H1 (cell line): ENCODE results near the gene TJP2. TPM values are rescaled to one million over a fixed set of nuclear protein-coding genes. Genes with fewer than 3 reads are reported as not detected.

Experiments used
- CTCF ChIA-PET: fragments of 300-600 bp; sonication (Branson Sonifier 250); formaldehyde crosslinking; loops from one replicate; lab custom pipeline; 2021; ENCODE audit not compliant: partially characterized antibody; lab: Charles Lee
- POLR2A ChIA-PET: fragments of 300-600 bp; sonication (Branson Sonifier 250); formaldehyde crosslinking; loops from one replicate; lab custom pipeline; 2021; ENCODE audit warnings: inconsistent platforms; ENCODE audit not compliant: partially characterized antibody; lab: Charles Lee
- DNase-seq, 2 experiments: peaks; one replicate each; pipeline versions ENCODE4 v3.0.0 to v3.0.0-alpha.2; 2010 to 2022; ENCODE audit warnings: low spot score in 2 of 2, low read depth in 1 of 2, mixed read lengths in 1 of 2
- FAIRE-seq: peaks from 2 replicates; lab custom pipeline; 2011; peaks lifted over from hg19 to GRCh38; lab: Jason Lieb, UNC
- H2AFZ ChIP-seq: 2 replicates; pipeline ENCODE4 v1.8.1; 2012; ENCODE audit warnings: low read length, inconsistent platforms
- H2AK5ac ChIP-seq: 2 replicates; pipeline ENCODE4 v1.6.1; 2013; ENCODE audit warnings: low read depth, low read length
- H2BK120ac ChIP-seq: replicated peaks from 2 replicates; pipeline ENCODE3; 2013; ENCODE audit warnings: low read depth, low read length, inconsistent platforms
- H2BK12ac ChIP-seq: 2 replicates; pipeline ENCODE4 v1.6.1; 2013; ENCODE audit warnings: low read depth, low read length
- H2BK15ac ChIP-seq: 2 replicates; pipeline ENCODE4 v1.6.1; 2013; ENCODE audit warnings: low read length
- H2BK20ac ChIP-seq: 2 replicates; pipeline ENCODE4 v1.6.1; 2013; ENCODE audit warnings: low read length
- H2BK5ac ChIP-seq: 2 replicates; pipeline ENCODE4 v1.6.1; 2013; ENCODE audit warnings: low read depth, low read length
- H3K14ac ChIP-seq: 2 replicates; pipeline ENCODE4 v1.6.1; 2013; ENCODE audit warnings: inconsistent platforms; ENCODE audit not compliant: insufficient read length
- H3K18ac ChIP-seq: 2 replicates; pipeline ENCODE4 v1.6.1; 2013; ENCODE audit warnings: low read length; ENCODE audit errors: extremely low read depth
- H3K23ac ChIP-seq: 2 replicates; pipeline ENCODE4 v1.6.1; 2013; ENCODE audit warnings: inconsistent platforms; ENCODE audit not compliant: insufficient read length
- H3K23me2 ChIP-seq: 2 replicates; pipeline ENCODE4 v1.6.1; 2013; ENCODE audit warnings: low read depth, low read length
- H3K27ac ChIP-seq: 2 replicates; pipeline ENCODE4 v1.6.1; 2011; ENCODE audit warnings: low read depth, low read length, inconsistent platforms
- H3K27me3 ChIP-seq, 4 experiments: replicated peaks in 1 of 4; 1 replicate in 1 of 4; 2 replicates in 3 of 4; pipeline versions ENCODE4 v1.6.1 to v1.8.1; 2011 to 2013; ENCODE audit warnings: low read length in 3 of 4, mild to moderate bottlenecking in 3 of 4, inconsistent platforms in 2 of 4, mixed read lengths in 2 of 4, moderate library complexity in 1 of 4; ENCODE audit not compliant: control insufficient read depth in 3 of 4, insufficient read depth in 3 of 4; ENCODE audit errors: extremely low read depth in 1 of 4
- H3K36me3 ChIP-seq, 4 experiments: 2 replicates each; pipeline versions ENCODE4 v1.6.1 to v1.8.1; 2011 to 2013; ENCODE audit warnings: mild to moderate bottlenecking in 4 of 4, low read length in 3 of 4, moderate library complexity in 2 of 4, control low read depth in 1 of 4, inconsistent platforms in 1 of 4; ENCODE audit not compliant: insufficient read depth in 4 of 4, control insufficient read depth in 2 of 4
- H3K4ac ChIP-seq: replicated peaks from 2 replicates; pipeline ENCODE3; 2013; ENCODE audit warnings: low read length, low read depth, mixed read lengths, inconsistent platforms; ENCODE audit not compliant: insufficient read length
- H3K4me1 ChIP-seq, 4 experiments: replicated peaks in 1 of 4; 1 replicate in 1 of 4; 2 replicates in 3 of 4; pipeline versions ENCODE4 v1.6.1 to v1.8.1; 2011 to 2013; ENCODE audit warnings: low read length in 3 of 4, inconsistent platforms in 2 of 4, mixed read lengths in 1 of 4; ENCODE audit not compliant: insufficient read depth in 4 of 4, control insufficient read depth in 3 of 4
- H3K4me2 ChIP-seq, 2 experiments: 2 replicates each; pipeline versions ENCODE4 v1.6.1 to v1.8.1; 2011 to 2013; ENCODE audit warnings: low read depth in 2 of 2, low read length in 2 of 2, control low read depth in 1 of 2, inconsistent platforms in 1 of 2, mild to moderate bottlenecking in 1 of 2; ENCODE audit not compliant: insufficient read depth in 1 of 2
- H3K4me3 ChIP-seq, 4 experiments: fragments of 200-600, 300-600 bp in 1 of 4; sonication (generic), shearing (Covaris generic), sonication (Bioruptor Twin) in 1 of 4; 2 replicates each; pipeline versions ENCODE4 v1.5.1 to v1.8.1; 2011 to 2016; ENCODE audit warnings: low read length in 4 of 4, low read depth in 3 of 4, control low read depth in 2 of 4, inconsistent platforms in 2 of 4, mild to moderate bottlenecking in 2 of 4, mixed read lengths in 1 of 4, moderate library complexity in 1 of 4; ENCODE audit not compliant: insufficient read depth in 2 of 4; ENCODE audit errors: extremely low read depth in 1 of 4
- H3K56ac ChIP-seq: replicated peaks from 2 replicates; pipeline ENCODE3; 2013; ENCODE audit warnings: low read depth, mild to moderate bottlenecking, mixed read lengths, low read length, inconsistent platforms; ENCODE audit not compliant: insufficient read length
- H3K79me1 ChIP-seq: 2 replicates; pipeline ENCODE4 v1.6.1; 2013; ENCODE audit warnings: low read depth, low read length, control low read depth
- H3K79me2 ChIP-seq, 2 experiments: 2 replicates each; pipeline versions ENCODE4 v1.6.1 to v1.8.1; 2012 to 2013; ENCODE audit warnings: low read length in 2 of 2, mild to moderate bottlenecking in 2 of 2, inconsistent platforms in 1 of 2; ENCODE audit not compliant: insufficient read depth in 2 of 2, control insufficient read depth in 1 of 2
- H3K9ac ChIP-seq, 4 experiments: replicated peaks in 1 of 4; 1 replicate in 1 of 4; 2 replicates in 3 of 4; pipeline versions ENCODE4 v1.6.1 to v1.8.1; 2011 to 2013; ENCODE audit warnings: low read depth in 3 of 4, low read length in 3 of 4, control low read depth in 2 of 4, mild to moderate bottlenecking in 2 of 4, moderate library complexity in 2 of 4, inconsistent platforms in 1 of 4; ENCODE audit errors: extremely low read depth in 1 of 4
- H3K9me3 ChIP-seq, 2 experiments: 2 replicates each; pipeline versions ENCODE4 v1.6.1 to v1.8.1; 2012 to 2013; ENCODE audit warnings: mild to moderate bottlenecking in 2 of 2, moderate library complexity in 2 of 2, control low read depth in 1 of 2, inconsistent platforms in 1 of 2, low read depth in 1 of 2, low read length in 1 of 2, mixed read lengths in 1 of 2; ENCODE audit not compliant: insufficient read depth in 2 of 2
- H4K20me1 ChIP-seq, 2 experiments: replicated peaks in 1 of 2; 2 replicates each; pipeline versions ENCODE3 to v1.8.1; 2011 to 2013; ENCODE audit warnings: inconsistent platforms in 2 of 2, low read length in 2 of 2, mild to moderate bottlenecking in 1 of 2; ENCODE audit not compliant: insufficient read depth in 2 of 2, control insufficient read depth in 1 of 2
- H4K5ac ChIP-seq: 2 replicates; pipeline ENCODE4 v1.6.1; 2013; ENCODE audit warnings: low read length, low read depth, mixed read lengths, inconsistent platforms; ENCODE audit not compliant: insufficient read length
- H4K8ac ChIP-seq: 2 replicates; pipeline ENCODE4 v1.8.0; 2013; ENCODE audit warnings: mild to moderate bottlenecking, moderate library complexity, low read length, inconsistent platforms; ENCODE audit not compliant: insufficient read depth; ENCODE audit errors: extremely low read depth
- H4K91ac ChIP-seq: replicated peaks from 2 replicates; pipeline ENCODE3; 2013; ENCODE audit warnings: low read length, mixed read lengths, inconsistent platforms; ENCODE audit not compliant: insufficient read length
- CHD1 ChIP-seq: IDR thresholded peaks from 2 replicates; pipeline ENCODE4 v1.6.1; 2012; ENCODE audit warnings: low read depth, low read length, improper control_type of control experiment
- EP300 ChIP-seq, 2 experiments: IDR thresholded peaks; 1 replicate in 1 of 2; 2 replicates in 1 of 2; pipeline ENCODE4 v1.6.1; 2011 to 2012; ENCODE audit warnings: low read depth in 2 of 2, low read length in 2 of 2, mild to moderate bottlenecking in 2 of 2, borderline replicate concordance in 1 of 2, inconsistent platforms in 1 of 2, moderate library complexity in 1 of 2
- EZH2 ChIP-seq: fragments of 200-600 bp; sonication (generic); IDR thresholded peaks from 2 replicates; pipeline ENCODE4 v1.7.1; 2012; ENCODE audit warnings: low read depth, mild to moderate bottlenecking, moderate library complexity, low read length, inconsistent platforms; ENCODE audit not compliant: severe bottlenecking
- GABPA ChIP-seq: IDR thresholded peaks from 2 replicates; pipeline ENCODE4 v1.6.1; 2011; ENCODE audit warnings: mild to moderate bottlenecking, low read length, moderate library complexity, borderline replicate concordance; ENCODE audit not compliant: insufficient read depth
- MAX ChIP-seq: IDR thresholded peaks from 2 replicates; pipeline ENCODE4 v1.6.1; 2012; ENCODE audit warnings: inconsistent platforms
- NRF1 ChIP-seq: IDR thresholded peaks from 2 replicates; pipeline ENCODE4 v1.6.1; 2011; ENCODE audit warnings: mild to moderate bottlenecking, low read depth, low read length, improper control_type of control experiment
- SP1 ChIP-seq: IDR thresholded peaks from 2 replicates; pipeline ENCODE4 v1.6.1; 2011; ENCODE audit warnings: low read depth, low read length
- SRF ChIP-seq: IDR thresholded peaks from 2 replicates; pipeline ENCODE4 v1.6.1; 2011; ENCODE audit warnings: mild to moderate bottlenecking, low read depth, low read length, moderate library complexity
- TCF12 ChIP-seq: IDR thresholded peaks from 2 replicates; pipeline ENCODE4 v1.6.1; 2011; ENCODE audit warnings: low read depth, mild to moderate bottlenecking, low read length
- TEAD4 ChIP-seq: IDR thresholded peaks from 2 replicates; pipeline ENCODE4 v1.6.1; 2012; ENCODE audit warnings: low read depth, low read length, inconsistent platforms, mixed read lengths
- YY1 ChIP-seq: IDR thresholded peaks from 2 replicates; pipeline ENCODE4 v1.6.1; 2011; ENCODE audit warnings: low read depth, mild to moderate bottlenecking, low read length
- WGBS, 2 experiments: shearing (Covaris generic) in 1 of 2; methylation state at CpG; one replicate each; pipeline versions ENCODE4 v1.1.6 to v1.1.7; 2013 to 2015; ENCODE audit warnings: low lambda C conversion rate in 2 of 2, mixed read lengths in 2 of 2, inconsistent platforms in 1 of 2, low coverage in 1 of 2, missing lambda C conversion rate in 1 of 2; ENCODE audit not compliant: insufficient replicate concordance in 2 of 2, insufficient coverage in 1 of 2, insufficient read length in 1 of 2; ENCODE audit errors: extremely low coverage in 1 of 2, missing lambda C conversion rate in 1 of 2; 5-methylcytosine and 5-hydroxymethylcytosine counted together
- polyA plus RNA-seq, 7 experiments: library from polyadenylated mRNA; depleted of rRNA in 3 of 7; stranded (reverse) in 5 of 7; unstranded in 2 of 7; fragments of >200 nt in 5 of 7; fragments of 200-250 nt in 2 of 7; gene quantifications; 1 replicate in 5 of 7; 2 replicates in 1 of 7; 4 replicates in 1 of 7; pipeline versions ENCODE4 v1.2.1 to v1.2.3, GENCODE V29; 2011 to 2013; ENCODE audit warnings: missing spikeins in 2 of 7, mixed read lengths in 2 of 7
- total RNA-seq: library from RNA; stranded (reverse); fragmentation: NEBNext Ultra II Directional; extraction: Animal tissue kit (Norgen Biotek cat#: 25700); gene quantifications from 2 replicates; pipeline ENCODE4 v1.2.1, GENCODE V29; 2021
- TF ChIP-seq, protein P1 (sequence below): IDR thresholded peaks from 2 replicates; pipeline ENCODE4 v1.6.1; 2012; ENCODE audit warnings: low read length, inconsistent platforms

TJP2 gene
- total and polyA plus RNA-seq, 2 of the 8 experiments (the other 6 are each of a cell fraction or from before 2014, with no cell fraction given), result 54.9 to 137 TPM

GRCh38 chr9:69158471-69158870, 15.6 kb upstream of the TJP2 start:
- H4K5ac ChIP-seq, result no peak overlapping the region
- H2AK5ac ChIP-seq, result no peak overlapping the region
- no peak overlapping the region for H4K8ac ChIP-seq
- peak in 1 of 2 experiments; percentile 29 for DNase-seq
- no peaks in the 10 kb centered on the region for H3K23me2 ChIP-seq
- WGBS, 2 experiments, result 92% methylated on average over 3 of the region's 3 CpGs; no CpG with 5 or more reads in 1 of the 2 experiments
- H3K27ac ChIP-seq, result no peak overlapping the region
- no peak overlapping the region for H4K91ac ChIP-seq
- peaks cover 0 to 39% of the 10 kb centered on the region in 2 experiments; a peak in 2 of 4 replicates for H3K79me2 ChIP-seq
- H3K9me3 ChIP-seq, result no peaks in the 10 kb centered on the region
- no peak overlapping the region for H3K4me3 ChIP-seq
- no peak overlapping the region for H2BK5ac ChIP-seq
- no peak overlapping the region for H2BK15ac ChIP-seq
- no peaks in the 10 kb centered on the region; a peak in 1 of 8 replicates for H3K36me3 ChIP-seq
- no peak overlapping the region for H2BK20ac ChIP-seq
- no peak overlapping the region for H2AFZ ChIP-seq
- ChIA-PET CTCF (interaction anchor here (0.7 to 4.9 kb wide), 32 partner anchors 9 to 206 kb away, joined by 3 to 34 read pairs (median 6); no protein-coding TSS in a partner anchor), POLR2A (interaction anchor here (0.7 to 2.0 kb wide), 3 partner anchors 15 to 39 kb away, joined by 3 to 7 read pairs (median 4); no protein-coding TSS in a partner anchor)
- peaks cover 0 to 8% (median 0%) of the 10 kb centered on the region in 4 experiments; a peak in 3 of 7 replicates for H3K4me1 ChIP-seq
- FAIRE-seq, result no peak
- H2BK12ac ChIP-seq, result no peak overlapping the region
- H3K14ac ChIP-seq, result no peak overlapping the region
- no peak overlapping the region for H3K4ac ChIP-seq
- no peak overlapping the region for H3K56ac ChIP-seq
- no peak overlapping the region for H3K4me2 ChIP-seq
- peaks cover 0 to 4% of the 10 kb centered on the region in 2 experiments for H4K20me1 ChIP-seq
- no peaks in the 10 kb centered on the region for H3K27me3 ChIP-seq
- H3K18ac ChIP-seq, result no peak overlapping the region
- peaks cover 3% of the 10 kb centered on the region for H3K79me1 ChIP-seq
- H3K9ac ChIP-seq, result no peak overlapping the region
- H3K23ac ChIP-seq, result no peak overlapping the region
- H2BK120ac ChIP-seq, result no peak overlapping the region
- TF ChIP-seq MAX, result no peak
- TF ChIP-seq TCF12, result no peak
- no peak for TF ChIP-seq TEAD4
- no peak for TF ChIP-seq CHD1
- TF ChIP-seq SP1, result no peak
- TF ChIP-seq GABPA, result no peak
- no peak for TF ChIP-seq EZH2
- TF ChIP-seq, protein P1, sequence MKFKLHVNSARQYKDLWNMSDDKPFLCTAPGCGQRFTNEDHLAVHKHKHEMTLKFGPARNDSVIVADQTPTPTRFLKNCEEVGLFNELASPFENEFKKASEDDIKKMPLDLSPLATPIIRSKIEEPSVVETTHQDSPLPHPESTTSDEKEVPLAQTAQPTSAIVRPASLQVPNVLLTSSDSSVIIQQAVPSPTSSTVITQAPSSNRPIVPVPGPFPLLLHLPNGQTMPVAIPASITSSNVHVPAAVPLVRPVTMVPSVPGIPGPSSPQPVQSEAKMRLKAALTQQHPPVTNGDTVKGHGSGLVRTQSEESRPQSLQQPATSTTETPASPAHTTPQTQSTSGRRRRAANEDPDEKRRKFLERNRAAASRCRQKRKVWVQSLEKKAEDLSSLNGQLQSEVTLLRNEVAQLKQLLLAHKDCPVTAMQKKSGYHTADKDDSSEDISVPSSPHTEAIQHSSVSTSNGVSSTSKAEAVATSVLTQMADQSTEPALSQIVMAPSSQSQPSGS, result no peak
- TF ChIP-seq NRF1, result no peak
- TF ChIP-seq EP300 (IDR thresholded peaks at IDR 0.05; ENCODE audit: borderline replicate concordance in 1 of 2, low read depth in 2 of 2, low read length in 2 of 2), result no peak
- no peak for TF ChIP-seq SRF
- TF ChIP-seq YY1, result no peak
